IMR-90 (cell line): ENCODE measurements around the gene AIF1. TPM values are rescaled to one million over a fixed set of nuclear protein-coding genes. Genes with fewer than 3 reads are reported as not detected.

Experiments
- ATAC-seq: fragments of 200-7000 bp; cut with Tn5 transposase; 2 replicates; pipeline ENCODE4 v1.9.1; 2020; ENCODE audit warnings: low read depth, mild to moderate bottlenecking, moderate library complexity
- BruUV-seq: library from RNA; stranded (reverse); fragments of 400-500 nt; replicated peaks from 2 replicates; lab custom pipeline; 2021; lab: Mats Ljungman, UMichigan
- CTCF ChIA-PET: fragments of 300-600 bp; formaldehyde crosslinking; extraction: SDS; loops from one replicate; lab custom pipeline; 2021; ENCODE audit warnings: antibody characterized with exemption; lab: Yijun Ruan, JAX
- POLR2A ChIA-PET: fragments of 300-600 bp; sonication (Branson Sonifier 250); formaldehyde crosslinking; loops from one replicate; lab custom pipeline; 2022; ENCODE audit warnings: antibody characterized with exemption; ENCODE audit not compliant: unreplicated experiment; lab: Charles Lee
- DNase-seq: peaks from one replicate; pipeline ENCODE4 v3.0.0; 2013
- H2AFZ ChIP-seq: replicated peaks from 2 replicates; pipeline ENCODE3; 2013; ENCODE audit warnings: low read length, mild to moderate bottlenecking; ENCODE audit not compliant: poor library complexity
- H2AK5ac ChIP-seq: 2 replicates; pipeline ENCODE4 v1.6.1; 2013; ENCODE audit warnings: low read depth, low read length, inconsistent platforms
- H2AK9ac ChIP-seq: replicated peaks from 2 replicates; pipeline ENCODE3; 2013; ENCODE audit warnings: mild to moderate bottlenecking, low read depth, low read length, moderate library complexity; ENCODE audit not compliant: poor library complexity
- H2BK120ac ChIP-seq: 2 replicates; pipeline ENCODE4 v1.6.1; 2013; ENCODE audit warnings: low read depth, low read length, inconsistent platforms
- H2BK15ac ChIP-seq: 3 replicates; pipeline ENCODE4 v1.6.1; 2013; ENCODE audit warnings: low read depth, low read length, inconsistent platforms
- H2BK20ac ChIP-seq: 2 replicates; pipeline ENCODE4 v1.6.1; 2013; ENCODE audit warnings: low read depth, mild to moderate bottlenecking, inconsistent platforms, low read length, moderate library complexity
- H2BK5ac ChIP-seq: 2 replicates; pipeline ENCODE4 v1.6.1; 2013; ENCODE audit warnings: mild to moderate bottlenecking, low read depth, low read length, inconsistent platforms; ENCODE audit not compliant: poor library complexity, severe bottlenecking
- H3K14ac ChIP-seq: replicated peaks from 2 replicates; pipeline ENCODE4 v1.6.1; 2013; ENCODE audit warnings: low read depth, low read length, inconsistent platforms
- H3K18ac ChIP-seq: 2 replicates; pipeline ENCODE4 v1.6.1; 2013; ENCODE audit warnings: low read depth, low read length, control low read depth
- H3K23ac ChIP-seq: 2 replicates; pipeline ENCODE4 v1.6.1; 2013; ENCODE audit warnings: low read depth, low read length, inconsistent platforms
- H3K27ac ChIP-seq: 2 replicates; pipeline ENCODE4 v1.5.1; 2013; ENCODE audit warnings: mild to moderate bottlenecking, control low read depth, low read length; ENCODE audit not compliant: insufficient read depth
- H3K27me3 ChIP-seq: 2 replicates; pipeline ENCODE4 v1.6.1; 2013; ENCODE audit warnings: low read length; ENCODE audit not compliant: control insufficient read depth, insufficient read depth
- H3K36me3 ChIP-seq: 2 replicates; pipeline ENCODE4 v1.6.1; 2013; ENCODE audit warnings: low read length, mixed read lengths; ENCODE audit not compliant: control insufficient read depth, insufficient read depth
- H3K4ac ChIP-seq: 2 replicates; pipeline ENCODE4 v1.6.1; 2013; ENCODE audit warnings: low read depth, low read length, inconsistent platforms
- H3K4me1 ChIP-seq: 2 replicates; pipeline ENCODE4 v1.6.1; 2013; ENCODE audit warnings: low read length, mixed read lengths; ENCODE audit not compliant: control insufficient read depth, insufficient read depth
- H3K4me2 ChIP-seq: 2 replicates; pipeline ENCODE4 v1.6.1; 2013; ENCODE audit warnings: low read depth, mild to moderate bottlenecking, control low read depth, low read length, moderate library complexity
- H3K4me3 ChIP-seq: 2 replicates; pipeline ENCODE4 v1.5.1; 2013; ENCODE audit warnings: low read depth, mild to moderate bottlenecking, control low read depth, low read length, moderate library complexity; ENCODE audit not compliant: insufficient read depth
- H3K56ac ChIP-seq: 2 replicates; pipeline ENCODE4 v1.6.1; 2013; ENCODE audit warnings: low read length, inconsistent platforms; ENCODE audit not compliant: insufficient read depth; ENCODE audit errors: extremely low read depth
- H3K79me1 ChIP-seq, 2 experiments: 2 replicates each; pipeline ENCODE4 v1.6.1; 2013; ENCODE audit warnings: low read length in 2 of 2, inconsistent platforms in 1 of 2, low read depth in 1 of 2
- H3K9ac ChIP-seq: 2 replicates; pipeline ENCODE4 v1.6.1; 2013; ENCODE audit warnings: low read depth, low read length, control low read depth
- H3K9me1 ChIP-seq: 2 replicates; pipeline ENCODE4 v1.6.1; 2013; ENCODE audit warnings: low read length, inconsistent platforms; ENCODE audit not compliant: insufficient read depth
- H3K9me3 ChIP-seq: 2 replicates; pipeline ENCODE4 v1.6.1; 2013; ENCODE audit warnings: low read length; ENCODE audit not compliant: control insufficient read depth, insufficient read depth
- H4K20me1 ChIP-seq: 2 replicates; pipeline ENCODE4 v1.6.1; 2013; ENCODE audit warnings: low read length, inconsistent platforms; ENCODE audit not compliant: insufficient read depth
- H4K5ac ChIP-seq: 2 replicates; pipeline ENCODE4 v1.6.1; 2013; ENCODE audit warnings: mild to moderate bottlenecking, low read depth, low read length, control low read depth
- H4K8ac ChIP-seq, 2 experiments: 2 replicates each; pipeline ENCODE4 v1.6.1; 2013; ENCODE audit warnings: low read depth in 2 of 2, low read length in 2 of 2, control low read depth in 1 of 2, inconsistent platforms in 1 of 2
- H4K91ac ChIP-seq: 2 replicates; pipeline ENCODE4 v1.6.1; 2013; ENCODE audit warnings: low read depth, low read length, inconsistent platforms; ENCODE audit not compliant: insufficient read depth
- BHLHE40 ChIP-seq: fragments of 150-350 bp; IDR thresholded peaks from 2 replicates; pipeline ENCODE4 v1.6.1; 2016; ENCODE audit warnings: mild to moderate bottlenecking, low read depth, low read length
- CEBPB ChIP-seq: IDR thresholded peaks from 2 replicates; pipeline ENCODE4 v1.6.1; 2012; ENCODE audit warnings: low read depth, low read length, improper control_type of control experiment
- CHD1 ChIP-seq: IDR thresholded peaks from 2 replicates; pipeline ENCODE4 v1.6.1; 2012; ENCODE audit warnings: low read depth, low read length, improper control_type of control experiment
- CTCF ChIP-seq: conservative IDR thresholded peaks from 2 replicates; pipeline ENCODE4 v1.5.1; 2012; ENCODE audit warnings: mild to moderate bottlenecking, low read depth, low read length, improper control_type of control experiment
- FOS ChIP-seq: fragments of 150-350 bp; IDR thresholded peaks from 2 replicates; pipeline ENCODE4 v1.6.1; 2016; ENCODE audit warnings: low read depth, low read length
- MAFK ChIP-seq: IDR thresholded peaks from 2 replicates; pipeline ENCODE4 v1.6.1; 2012; ENCODE audit warnings: low read depth, low read length, improper control_type of control experiment
- MAZ ChIP-seq: IDR thresholded peaks from 2 replicates; pipeline ENCODE4 v1.6.1; 2012; ENCODE audit warnings: low read depth, mild to moderate bottlenecking, low read length, improper control_type of control experiment, moderate library complexity, borderline replicate concordance
- MXI1 ChIP-seq: IDR thresholded peaks from 2 replicates; pipeline ENCODE4 v1.6.1; 2012; ENCODE audit warnings: low read depth, mild to moderate bottlenecking, low read length, moderate library complexity, borderline replicate concordance
- POLR2A ChIP-seq: IDR thresholded peaks from 2 replicates; pipeline ENCODE4 v1.6.1; 2012; ENCODE audit warnings: mild to moderate bottlenecking, low read depth, low read length
- RAD21 ChIP-seq: IDR thresholded peaks from 2 replicates; pipeline ENCODE4 v1.6.1; 2012; ENCODE audit warnings: low read length, improper control_type of control experiment
- RCOR1 ChIP-seq: IDR thresholded peaks from 2 replicates; pipeline ENCODE4 v1.6.1; 2012; ENCODE audit warnings: mild to moderate bottlenecking, low read length, improper control_type of control experiment; ENCODE audit not compliant: insufficient replicate concordance
- RFX5 ChIP-seq: IDR thresholded peaks from 2 replicates; pipeline ENCODE4 v1.8.0; 2012; ENCODE audit warnings: low read depth, mild to moderate bottlenecking, low read length, moderate library complexity
- SMC3 ChIP-seq: fragments of 150-350 bp; IDR thresholded peaks from 2 replicates; pipeline ENCODE4 v1.6.1; 2016; ENCODE audit warnings: low read depth, mild to moderate bottlenecking, antibody characterized with exemption, low read length, moderate library complexity
- USF2 ChIP-seq: fragments of 150-350 bp; IDR thresholded peaks from 2 replicates; pipeline ENCODE4 v1.6.1; 2017; ENCODE audit warnings: mild to moderate bottlenecking, antibody characterized with exemption, low read length, low read depth
- WGBS, 2 experiments: methylation state at CpG; one replicate each; pipeline versions ENCODE4 v1.1.5 to v1.1.7; 2013; ENCODE audit warnings: missing lambda C conversion rate in 2 of 2; ENCODE audit not compliant: insufficient read length in 1 of 2; ENCODE audit errors: extremely low coverage in 2 of 2; 5-methylcytosine and 5-hydroxymethylcytosine counted together
- dilution Hi-C: fragments of 300-500 bp; cut with HindIII; formaldehyde crosslinking; loops from one replicate; pipeline ENCODE4 v1.14.3; 2018; ENCODE audit warnings: low sequenced_read_pairs; ENCODE audit not compliant: unreplicated experiment
- in situ Hi-C: fragments of 300-500 bp; cut with MboI; formaldehyde crosslinking; loops from 3 replicates; pipeline ENCODE4 v1.14.3; 2019; ENCODE audit warnings: low sequenced_read_pairs, inconsistent platforms, mixed read lengths
- intact Hi-C: fragments of 100-400 bp; cut with micrococcal nuclease; formaldehyde crosslinking; loops from 2 replicates; pipeline ENCODE4 v1.10.0; 2022
- polyA plus RNA-seq, 3 experiments: library from polyadenylated mRNA; depleted of rRNA; stranded (reverse); fragments of >200 nt; gene quantifications; 2 replicates each; pipeline ENCODE4 v1.2.3, GENCODE V29; 2012; ENCODE audit warnings: low replicate concordance in 1 of 3
- total RNA-seq: library from RNA; depleted of rRNA; stranded (reverse); fragments of >200 nt; gene quantifications from 2 replicates; pipeline ENCODE4 v1.2.3, GENCODE V29; 2012

AIF1 gene
- total and polyA plus RNA-seq, 2 of the 4 experiments (the other 2 are of a cell fraction): not detected

GRCh38 chr6:31569861-31570536 lies 45.0 kb upstream of the AIF1 start:
- Histone ChIP-seq H3K79me1 (no peaks in the 10 kb centered on the region), H3K4ac (no peak overlapping the region), H2BK120ac (no peak overlapping the region), H3K27me3 (peaks cover 31% of the 10 kb centered on the region), H2AK9ac (no peak overlapping the region), H2AK5ac (no peak overlapping the region), H2BK5ac (no peak overlapping the region), H3K14ac (no peak overlapping the region), H4K8ac (no peak overlapping the region), H4K91ac (no peak overlapping the region), H3K9me1 (no peaks in the 10 kb centered on the region), H4K5ac (no peak overlapping the region), H2BK15ac (no peak overlapping the region), H4K20me1 (no peaks in the 10 kb centered on the region), H3K18ac (no peak overlapping the region), H2AFZ (no peak overlapping the region), H3K4me1 (no peaks in the 10 kb centered on the region), H3K23ac (no peak overlapping the region), H3K9me3 (no peaks in the 10 kb centered on the region), H2BK20ac (no peak overlapping the region), H3K36me3 (no peaks in the 10 kb centered on the region), H3K4me3 (no peak overlapping the region), H3K56ac (no peak overlapping the region), H3K27ac (no peak overlapping the region), H3K4me2 (no peak overlapping the region), H3K9ac (no peak overlapping the region)
- POLR2A ChIA-PET: interaction anchor here (0.6 kb wide), 1 partner anchor 69 kb away, joined by 5 read pairs; no protein-coding TSS in a partner anchor
- dilution Hi-C loops: no loop called here
- in situ Hi-C loops: no loop called here
- CTCF ChIA-PET: interaction anchor here (0.7 kb wide), 1 partner anchor 607 kb away, joined by 3 read pairs; no protein-coding TSS in a partner anchor
- no peak for TF ChIP-seq FOS
- no peak for TF ChIP-seq RFX5
- no peak for TF ChIP-seq SMC3
- TF ChIP-seq MAZ: no peak
- no peak for TF ChIP-seq MXI1
- no peak for TF ChIP-seq MAFK
- no peak for TF ChIP-seq CHD1
- no peak for TF ChIP-seq CTCF
- TF ChIP-seq RCOR1: no peak
- no peak for TF ChIP-seq RAD21
- TF ChIP-seq BHLHE40: no peak
- TF ChIP-seq USF2: no peak
- no peak for TF ChIP-seq POLR2A
- TF ChIP-seq CEBPB: no peak
- WGBS, 2 experiments: no CpG with 5 or more reads among the region's 1 CpG
- intact Hi-C loops: no loop called here
- ATAC-seq (no peak), DNase-seq (no peak)
- no TSS peak for BruUV-seq
